GM23248 (cell line): ENCODE measurements around the gene MTHFD2L. TPM values are rescaled to one million over a fixed set of nuclear protein-coding genes. Genes with fewer than 3 reads are reported as not detected.

ENCODE experiments used
- DNase-seq: peaks from one replicate; pipeline ENCODE4 v3.0.0-alpha.2; 2015
- H2AFZ ChIP-seq: fragments of 200-600 bp; sonication (generic); 2 replicates; pipeline ENCODE4 v1.6.1; 2016; ENCODE audit warnings: antibody characterized with exemption
- H3F3A ChIP-seq: fragments of 200-600 bp; sonication (generic); 2 replicates; pipeline ENCODE4 v1.6.1; 2016; ENCODE audit warnings: mild to moderate bottlenecking, antibody characterized with exemption, mixed run types; ENCODE audit not compliant: insufficient read depth
- H3K27ac ChIP-seq: fragments of 200-600 bp; sonication (generic); 2 replicates; pipeline ENCODE4 v1.5.1; 2016; ENCODE audit warnings: mild to moderate bottlenecking
- H3K27me3 ChIP-seq: fragments of 200-600 bp; sonication (generic); replicated peaks from 2 replicates; pipeline ENCODE4 v1.6.1; 2016; ENCODE audit warnings: mild to moderate bottlenecking; ENCODE audit not compliant: insufficient read depth
- H3K36me3 ChIP-seq: fragments of 200-600 bp; sonication (generic); 2 replicates; pipeline ENCODE4 v1.6.1; 2016; ENCODE audit warnings: low read depth, mild to moderate bottlenecking
- H3K4me1 ChIP-seq: fragments of 200-600 bp; sonication (generic); 2 replicates; pipeline ENCODE4 v1.6.1; 2016; ENCODE audit warnings: mild to moderate bottlenecking; ENCODE audit not compliant: insufficient read depth
- H3K4me2 ChIP-seq: fragments of 200-600 bp; sonication (generic); one replicate; pipeline ENCODE4 v1.6.1; 2016; ENCODE audit warnings: mild to moderate bottlenecking; ENCODE audit not compliant: unreplicated experiment
- H3K4me3 ChIP-seq: fragments of 200-600 bp; sonication (generic); 2 replicates; pipeline ENCODE4 v1.5.1; 2016; ENCODE audit warnings: mild to moderate bottlenecking
- H3K79me2 ChIP-seq: fragments of 200-600 bp; sonication (generic); 2 replicates; pipeline ENCODE4 v1.6.1; 2016; ENCODE audit warnings: mild to moderate bottlenecking; ENCODE audit not compliant: insufficient read depth
- H3K9ac ChIP-seq: fragments of 200-600 bp; sonication (generic); 2 replicates; pipeline ENCODE4 v1.6.1; 2016; ENCODE audit warnings: mild to moderate bottlenecking
- H3K9me2 ChIP-seq: fragments of 200-600 bp; sonication (generic); 2 replicates; pipeline ENCODE4 v1.6.1; 2016; ENCODE audit warnings: mixed run types, mild to moderate bottlenecking, moderate library complexity; ENCODE audit not compliant: insufficient read depth
- H3K9me3 ChIP-seq: fragments of 200-600 bp; sonication (generic); one replicate; pipeline ENCODE4 v1.6.1; 2017; ENCODE audit warnings: low read depth
- H4K20me1 ChIP-seq: fragments of 200-600 bp; sonication (generic); 2 replicates; pipeline ENCODE4 v1.6.0; 2016; ENCODE audit not compliant: insufficient read depth
- EZH2 ChIP-seq: fragments of 200-600 bp; sonication (generic); IDR thresholded peaks from 2 replicates; pipeline ENCODE4 v1.6.1; 2018; ENCODE audit warnings: antibody characterized with exemption, mild to moderate bottlenecking; ENCODE audit not compliant: insufficient read depth, poor library complexity, severe bottlenecking
- EZH2phosphoT487 ChIP-seq: fragments of 200-600 bp; sonication (generic); IDR thresholded peaks from 2 replicates; pipeline ENCODE4 v1.6.1; 2018; ENCODE audit warnings: antibody characterized with exemption, moderate library complexity, mild to moderate bottlenecking, low read depth; ENCODE audit not compliant: insufficient read depth
- WGBS, 2 experiments: methylation state at CpG; one replicate each; pipeline ENCODE4 v1.1.6; 2015 to 2017; ENCODE audit warnings: low lambda C conversion rate in 2 of 2, low coverage in 1 of 2; ENCODE audit errors: missing lambda C conversion rate in 2 of 2; 5-methylcytosine and 5-hydroxymethylcytosine counted together
- in situ Hi-C: fragments of 300-500 bp; cut with MboI; formaldehyde crosslinking; loops from 2 replicates; pipeline ENCODE4 v1.15.0; 2020
- polyA plus RNA-seq: library from polyadenylated mRNA; unstranded; fragments of >200 nt; fragmentation: Nextera tagmentation; extraction: Ambion mirVana; gene quantifications from 2 replicates; pipeline ENCODE4 v1.2.1, GENCODE V29; 2016
- total RNA-seq: library from RNA; depleted of rRNA; stranded (reverse); fragments of >200 nt; shearing (Covaris generic); gene quantifications from 2 replicates; pipeline ENCODE4 v1.2.3, GENCODE V29; 2014

Gene MTHFD2L
- total and polyA plus RNA-seq, 2 experiments from 2014 or later, result 6.3 to 7.9 TPM

DNA sequence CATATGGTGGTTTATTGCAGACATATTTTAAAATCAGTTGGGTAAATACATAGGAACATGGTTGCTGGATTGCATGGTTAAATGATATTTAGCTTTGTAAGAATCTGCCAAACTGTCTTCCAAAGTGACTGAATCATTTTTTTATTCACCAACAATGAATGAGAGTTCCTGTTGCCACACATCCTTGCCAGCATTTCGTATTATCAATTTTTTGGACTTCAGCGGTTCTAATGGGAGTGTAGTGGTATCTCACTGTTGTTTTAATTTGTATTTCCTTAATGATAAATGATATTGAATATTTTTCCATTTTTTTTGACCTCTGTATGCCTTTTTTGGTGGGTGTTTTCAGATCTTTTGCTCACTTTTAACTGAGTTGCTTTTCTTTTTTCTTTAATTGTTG lies 1.4 kb upstream of the MTHFD2L start:
- peaks cover 8% of the 10 kb centered on the region; the same call in 1 of the 2 replicates for H3K36me3 ChIP-seq
- peak overlapping the region; percentile 83 for H2AFZ ChIP-seq
- H4K20me1 ChIP-seq, result no peaks in the 10 kb centered on the region
- peaks cover 30% of the 10 kb centered on the region for H3K79me2 ChIP-seq
- no peaks in the 10 kb centered on the region for H3K9me3 ChIP-seq
- H3F3A ChIP-seq, result peaks cover 26% of the 10 kb centered on the region
- H3K27me3 ChIP-seq, result no peaks in the 10 kb centered on the region
- 64 to 71% methylated on average over 2 of the region's 2 CpGs for WGBS, 2 experiments
- H3K4me3 ChIP-seq, result peak overlapping the region; percentile 72; the same call in 1 of the 2 replicates
- H3K9me2 ChIP-seq, result no peaks in the 10 kb centered on the region
- DNase-seq, result peak; percentile 12
- H3K4me1 ChIP-seq, result peaks cover 26% of the 10 kb centered on the region
- peak overlapping the region; percentile 92 for H3K9ac ChIP-seq
- TF ChIP-seq EZH2, result no peak
- no peak for TF ChIP-seq EZH2phosphoT487
- H3K27ac ChIP-seq, result peak overlapping the region; percentile 95
- in situ Hi-C loops, result no loop called here
- peak overlapping the region; percentile 91 for H3K4me2 ChIP-seq

DNA sequence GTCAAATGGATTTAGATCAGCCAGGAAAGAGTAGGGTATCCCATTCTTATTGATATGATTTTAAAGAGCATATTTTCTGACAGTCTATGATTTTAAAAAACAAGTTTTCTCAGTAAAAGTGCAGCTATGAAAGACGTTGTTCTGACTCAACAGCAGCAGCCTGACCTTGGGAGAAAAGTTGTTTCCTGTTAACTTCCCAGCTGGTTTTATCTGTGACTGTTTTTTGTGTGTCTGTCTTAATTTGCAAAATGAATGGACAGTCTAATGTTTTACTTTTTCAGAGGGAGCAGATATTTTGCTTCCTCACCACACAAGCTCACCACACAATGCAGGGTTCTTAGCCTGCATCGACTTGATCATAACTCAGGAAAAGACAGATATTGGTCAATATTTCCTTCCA lies 764 bp upstream of the MTHFD2L start:
- Histone ChIP-seq H3K9me2 (no peaks in the 10 kb centered on the region), H3K27ac (peak overlapping the region; percentile 95), H2AFZ (peak overlapping the region; percentile 83), H3K36me3 (peaks cover 13% of the 10 kb centered on the region; the same call in 1 of the 2 replicates), H3K27me3 (no peaks in the 10 kb centered on the region), H3K9me3 (no peaks in the 10 kb centered on the region), H4K20me1 (no peaks in the 10 kb centered on the region), H3K9ac (peak overlapping the region; percentile 92), H3K4me2 (peak overlapping the region; percentile 91), H3K4me1 (peaks cover 26% of the 10 kb centered on the region), H3K4me3 (peak overlapping the region; percentile 72), H3K79me2 (peaks cover 30% of the 10 kb centered on the region), H3F3A (peaks cover 26% of the 10 kb centered on the region)
- in situ Hi-C loops, result no loop called here
- TF ChIP-seq EZH2 (no peak), EZH2phosphoT487 (no peak)
- 0 to 2% methylated on average over 2 of the region's 2 CpGs for WGBS, 2 experiments
- DNase-seq, result peak; percentile 68

DNA sequence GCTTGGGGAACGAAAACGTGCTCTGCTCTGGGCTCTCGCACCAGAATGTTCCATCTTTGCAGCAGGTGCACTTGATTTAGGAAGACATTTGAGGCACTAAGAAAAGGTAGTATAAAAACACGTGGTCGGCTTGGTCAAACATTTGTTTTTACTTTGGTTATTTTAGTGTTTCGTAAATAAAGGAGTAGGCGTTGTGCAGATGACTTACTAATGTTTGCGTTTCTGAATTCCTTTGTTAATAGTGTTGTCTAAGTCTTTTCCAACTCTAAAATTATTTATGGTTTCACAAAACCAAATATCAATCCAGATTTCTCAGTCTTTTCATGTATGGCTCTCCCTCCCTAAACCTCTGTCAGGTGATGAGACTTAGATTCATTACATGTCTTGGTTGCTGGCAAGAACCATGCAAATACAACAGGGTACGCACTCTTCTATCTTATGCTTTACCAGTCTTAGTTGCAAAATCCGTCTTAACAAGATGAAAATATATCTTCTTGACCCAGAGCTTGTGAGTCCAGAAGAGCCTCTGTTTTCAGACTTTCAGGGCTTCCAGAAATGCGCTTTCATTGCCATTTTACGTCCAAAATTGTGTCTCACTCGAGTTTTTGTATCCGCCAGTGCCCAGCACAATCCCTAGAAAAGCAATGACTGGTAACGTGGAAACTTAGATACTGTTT lies 686 bp downstream of the MTHFD2L start:
- peaks cover 33% of the 10 kb centered on the region for H3K79me2 ChIP-seq

DNA sequence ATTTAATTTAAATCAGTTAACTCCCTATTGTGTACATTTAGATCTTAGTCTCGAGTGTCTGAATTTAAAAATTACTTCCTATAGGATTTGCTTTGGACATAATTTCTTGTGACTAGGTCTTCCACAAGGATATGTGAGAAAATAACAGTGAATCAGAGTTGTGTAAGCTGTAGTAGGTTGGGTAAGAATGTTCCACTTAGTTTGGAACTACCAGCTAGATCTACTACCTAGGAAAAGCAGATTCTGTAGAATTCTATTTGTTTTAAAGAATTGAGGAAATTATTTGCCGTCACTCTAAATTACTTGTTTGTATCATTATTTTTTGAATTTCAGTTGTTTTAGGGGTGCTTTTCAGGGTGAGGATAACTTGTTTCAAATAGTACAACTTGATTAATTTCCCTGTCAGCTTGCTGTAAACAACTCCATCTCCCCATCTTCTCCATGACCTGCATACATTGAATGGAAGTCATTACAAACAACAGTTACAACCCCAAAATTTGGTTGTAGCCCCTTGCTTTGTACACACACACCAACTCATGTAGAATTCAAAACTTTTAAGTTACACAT lies 1.3 kb downstream of the MTHFD2L start:
- H3F3A ChIP-seq, result peaks cover 26% of the 10 kb centered on the region
- H3K9ac ChIP-seq, result peak overlapping the region; percentile 92
- peak; percentile 62 for DNase-seq
- peak overlapping the region; percentile 83; the same call in 1 of the 2 replicates for H2AFZ ChIP-seq
- no peaks in the 10 kb centered on the region for H3K9me3 ChIP-seq
- no peak for TF ChIP-seq EZH2phosphoT487
- TF ChIP-seq EZH2, result no peak
- H3K27me3 ChIP-seq, result no peaks in the 10 kb centered on the region
- WGBS, 2 experiments, result 78 to 88% methylated on average over 2 of the region's 2 CpGs
- in situ Hi-C loops, result no loop called here
- H3K4me3 ChIP-seq, result peak overlapping the region; percentile 72
- H3K79me2 ChIP-seq, result peaks cover 33% of the 10 kb centered on the region
- no peaks in the 10 kb centered on the region for H3K9me2 ChIP-seq
- H3K27ac ChIP-seq, result peak overlapping the region; percentile 95
- H4K20me1 ChIP-seq, result no peaks in the 10 kb centered on the region
- H3K4me2 ChIP-seq, result peak overlapping the region; percentile 85
- peaks cover 15% of the 10 kb centered on the region; the same call in 1 of the 2 replicates for H3K36me3 ChIP-seq
- H3K4me1 ChIP-seq, result peaks cover 26% of the 10 kb centered on the region

More for the DNA sequence above, 686 bp downstream of the MTHFD2L start:
- H3K27ac ChIP-seq, result peak overlapping the region; percentile 95
- no peaks in the 10 kb centered on the region for H3K9me3 ChIP-seq
- H3K4me2 ChIP-seq, result peak overlapping the region; percentile 85
- peaks cover 15% of the 10 kb centered on the region; the same call in 1 of the 2 replicates for H3K36me3 ChIP-seq
- no peak for TF ChIP-seq EZH2phosphoT487
- no peak for TF ChIP-seq EZH2
- H3K4me1 ChIP-seq, result peaks cover 26% of the 10 kb centered on the region
- H3K4me3 ChIP-seq, result peak overlapping the region; percentile 72
- peak overlapping the region; percentile 83 for H2AFZ ChIP-seq
- WGBS, 2 experiments, result 23 to 25% methylated on average over 15 of the region's 15 CpGs
- H4K20me1 ChIP-seq, result no peaks in the 10 kb centered on the region
- DNase-seq, result peak; percentile 50
- peak overlapping the region; percentile 92 for H3K9ac ChIP-seq
- no peaks in the 10 kb centered on the region for H3K27me3 ChIP-seq
- H3K9me2 ChIP-seq, result no peaks in the 10 kb centered on the region
- in situ Hi-C loops, result no loop called here
- peaks cover 26% of the 10 kb centered on the region for H3F3A ChIP-seq
